OCI-LY1 (cell line): ENCODE results near the gene TCF4.

Source experiments
- H2AFZ ChIP-seq: fragments of 200-600 bp; sonication (generic), shearing (Covaris generic); 2 replicates; pipeline ENCODE4 v1.6.0; 2014; ENCODE audit warnings: antibody characterized with exemption, mild to moderate bottlenecking, low read length
- H3F3A ChIP-seq: fragments of 200-600 bp; sonication (generic), shearing (Covaris generic); 2 replicates; pipeline ENCODE4 v1.6.0; 2014; ENCODE audit warnings: mild to moderate bottlenecking, antibody characterized with exemption, low read length, moderate library complexity; ENCODE audit not compliant: insufficient read depth
- H3K27ac ChIP-seq: fragments of 200-600 bp; sonication (generic); 2 replicates; pipeline ENCODE4 v1.5.1; 2014; ENCODE audit warnings: low read length, mixed run types, mild to moderate bottlenecking, low read depth; ENCODE audit not compliant: poor library complexity, severe bottlenecking
- H3K27me3 ChIP-seq: fragments of 200-600 bp; sonication (generic); 2 replicates; pipeline ENCODE4 v1.6.0; 2014; ENCODE audit warnings: antibody characterized with exemption, mild to moderate bottlenecking, low read length, moderate library complexity; ENCODE audit not compliant: insufficient read depth
- H3K36me3 ChIP-seq: fragments of 200-600 bp; sonication (generic); 2 replicates; pipeline ENCODE4 v1.6.1; 2014; ENCODE audit warnings: mild to moderate bottlenecking, antibody characterized with exemption, low read length, moderate library complexity, mixed read lengths; ENCODE audit not compliant: insufficient read depth
- H3K4me1 ChIP-seq: fragments of 200-600 bp; sonication (generic); 2 replicates; pipeline ENCODE4 v1.5.1; 2014; ENCODE audit warnings: mild to moderate bottlenecking, low read length, moderate library complexity; ENCODE audit not compliant: insufficient read depth, severe bottlenecking
- H3K4me2 ChIP-seq: fragments of 200-600 bp; sonication (generic), shearing (Covaris generic); 2 replicates; pipeline ENCODE4 v1.6.1; 2014; ENCODE audit warnings: low read length
- H3K4me3 ChIP-seq: fragments of 200-600 bp; sonication (generic); 2 replicates; pipeline ENCODE4 v1.5.1; 2014; ENCODE audit warnings: low read length, low read depth, mild to moderate bottlenecking, mixed read lengths; ENCODE audit not compliant: poor library complexity, severe bottlenecking
- H3K79me2 ChIP-seq: fragments of 200-600 bp; shearing (Covaris generic); 2 replicates; pipeline ENCODE4 v1.6.1; 2016; ENCODE audit warnings: mixed run types, low read length, mixed read lengths; ENCODE audit not compliant: insufficient read depth
- H3K9ac ChIP-seq: fragments of 200-600 bp; sonication (generic), shearing (Covaris generic); 2 replicates; pipeline ENCODE4 v1.6.1; 2014; ENCODE audit warnings: mild to moderate bottlenecking, low read length, mixed read lengths
- H3K9me2 ChIP-seq: fragments of 200-600 bp; sonication (generic), shearing (Covaris generic); 2 replicates; pipeline ENCODE4 v1.6.1; 2014; ENCODE audit warnings: low read depth, mild to moderate bottlenecking, low read length, mixed read lengths
- H3K9me3 ChIP-seq: fragments of 200-600 bp; shearing (Covaris generic); 2 replicates; pipeline ENCODE4 v1.6.1; 2014; ENCODE audit warnings: low read length, mixed read lengths
- H4K20me1 ChIP-seq: fragments of 200-600 bp; sonication (generic), shearing (Covaris generic); 2 replicates; pipeline ENCODE4 v1.6.0; 2016; ENCODE audit warnings: mild to moderate bottlenecking, low read length; ENCODE audit not compliant: insufficient read depth
- EZH2 ChIP-seq: fragments of 200-600 bp; sonication (generic), shearing (Covaris generic); IDR thresholded peaks from 2 replicates; pipeline ENCODE4 v1.8.0; 2017; ENCODE audit warnings: borderline replicate concordance, mixed run types, mild to moderate bottlenecking, antibody characterized with exemption, low read length, moderate library complexity, mixed read lengths
- TF ChIP-seq, protein P1 (sequence below): fragments of 200-600 bp; sonication (generic), shearing (Covaris generic); IDR thresholded peaks from 2 replicates; pipeline ENCODE4 v1.5.1; 2017; ENCODE audit warnings: mild to moderate bottlenecking, antibody characterized with exemption, low read length, moderate library complexity, mixed read lengths

TCF4 gene

DNA sequence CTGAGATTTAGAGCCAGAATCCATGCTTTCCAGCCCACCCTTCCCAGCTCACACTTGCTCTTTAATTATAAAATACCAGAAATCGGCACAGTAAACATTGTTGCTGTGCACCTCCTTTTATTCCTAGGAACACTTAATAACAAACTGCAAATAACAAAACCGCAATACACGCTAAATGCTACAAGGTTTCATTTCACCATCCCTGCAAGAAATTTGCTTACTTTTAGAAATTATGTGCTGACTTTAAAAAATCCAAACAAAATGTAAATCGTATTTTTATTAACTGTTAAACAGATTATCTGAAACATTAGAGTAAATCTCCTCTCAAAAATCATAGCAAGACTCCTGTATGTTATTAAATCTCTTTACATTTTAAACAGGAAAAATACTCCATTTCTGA lies 79.3 kb downstream of the TCF4 start:
- no peaks in the 10 kb centered on the region for H3K9me3 ChIP-seq
- peak overlapping the region; percentile 78 for H3K27ac ChIP-seq
- no peaks in the 10 kb centered on the region for H3K36me3 ChIP-seq
- H3K4me3 ChIP-seq = no peak overlapping the region
- H2AFZ ChIP-seq = no peak overlapping the region
- H3K4me2 ChIP-seq = peak overlapping the region; percentile 23
- H3K79me2 ChIP-seq = peaks cover 44% of the 10 kb centered on the region
- peaks cover 87% of the 10 kb centered on the region for H3K4me1 ChIP-seq
- H3K9ac ChIP-seq = no peak overlapping the region
- no peaks in the 10 kb centered on the region for H3K27me3 ChIP-seq
- no peaks in the 10 kb centered on the region for H3K9me2 ChIP-seq
- H4K20me1 ChIP-seq = no peaks in the 10 kb centered on the region
- no peak for TF ChIP-seq EZH2
- TF ChIP-seq, protein P1, sequence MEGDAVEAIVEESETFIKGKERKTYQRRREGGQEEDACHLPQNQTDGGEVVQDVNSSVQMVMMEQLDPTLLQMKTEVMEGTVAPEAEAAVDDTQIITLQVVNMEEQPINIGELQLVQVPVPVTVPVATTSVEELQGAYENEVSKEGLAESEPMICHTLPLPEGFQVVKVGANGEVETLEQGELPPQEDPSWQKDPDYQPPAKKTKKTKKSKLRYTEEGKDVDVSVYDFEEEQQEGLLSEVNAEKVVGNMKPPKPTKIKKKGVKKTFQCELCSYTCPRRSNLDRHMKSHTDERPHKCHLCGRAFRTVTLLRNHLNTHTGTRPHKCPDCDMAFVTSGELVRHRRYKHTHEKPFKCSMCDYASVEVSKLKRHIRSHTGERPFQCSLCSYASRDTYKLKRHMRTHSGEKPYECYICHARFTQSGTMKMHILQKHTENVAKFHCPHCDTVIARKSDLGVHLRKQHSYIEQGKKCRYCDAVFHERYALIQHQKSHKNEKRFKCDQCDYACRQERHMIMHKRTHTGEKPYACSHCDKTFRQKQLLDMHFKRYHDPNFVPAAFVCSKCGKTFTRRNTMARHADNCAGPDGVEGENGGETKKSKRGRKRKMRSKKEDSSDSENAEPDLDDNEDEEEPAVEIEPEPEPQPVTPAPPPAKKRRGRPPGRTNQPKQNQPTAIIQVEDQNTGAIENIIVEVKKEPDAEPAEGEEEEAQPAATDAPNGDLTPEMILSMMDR = no peak
- no peaks in the 10 kb centered on the region for H3F3A ChIP-seq

DNA sequence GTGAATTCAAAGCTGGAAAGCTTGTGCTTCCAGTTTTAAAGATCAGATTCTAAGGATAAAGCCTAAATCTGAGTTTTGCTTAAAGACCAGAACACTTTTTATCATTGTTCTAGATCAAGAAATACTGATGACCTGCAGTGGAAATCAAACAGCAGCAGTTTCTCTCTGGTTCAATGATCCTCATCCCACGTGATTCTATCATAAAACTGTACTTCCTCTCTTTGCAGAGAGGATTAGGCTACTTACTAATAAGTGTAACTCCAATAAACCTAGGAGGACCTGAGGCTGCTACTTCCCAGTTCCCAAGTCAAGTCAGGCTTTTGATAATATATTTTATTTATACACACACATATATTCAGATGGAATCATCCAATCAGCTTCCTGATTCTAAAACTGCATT lies 81.9 kb downstream of the TCF4 start:
- Histone ChIP-seq H3K9ac (0 out of 2 replicates have a peak overlapping the region, but pooled peaks have one; percentile 20), H3K27ac (peak overlapping the region; percentile 65), H3K9me2 (no peaks in the 10 kb centered on the region), H3F3A (no peaks in the 10 kb centered on the region), H3K9me3 (no peaks in the 10 kb centered on the region), H4K20me1 (no peaks in the 10 kb centered on the region), H3K4me2 (peak overlapping the region; percentile 26), H2AFZ (no peak overlapping the region), H3K4me1 (peaks cover 92% of the 10 kb centered on the region), H3K79me2 (peaks cover 42% of the 10 kb centered on the region; the same call in 1 of the 2 replicates), H3K4me3 (no peak overlapping the region), H3K27me3 (no peaks in the 10 kb centered on the region), H3K36me3 (no peaks in the 10 kb centered on the region)
- TF ChIP-seq, protein P1 = no peak
- no peak for TF ChIP-seq EZH2

DNA sequence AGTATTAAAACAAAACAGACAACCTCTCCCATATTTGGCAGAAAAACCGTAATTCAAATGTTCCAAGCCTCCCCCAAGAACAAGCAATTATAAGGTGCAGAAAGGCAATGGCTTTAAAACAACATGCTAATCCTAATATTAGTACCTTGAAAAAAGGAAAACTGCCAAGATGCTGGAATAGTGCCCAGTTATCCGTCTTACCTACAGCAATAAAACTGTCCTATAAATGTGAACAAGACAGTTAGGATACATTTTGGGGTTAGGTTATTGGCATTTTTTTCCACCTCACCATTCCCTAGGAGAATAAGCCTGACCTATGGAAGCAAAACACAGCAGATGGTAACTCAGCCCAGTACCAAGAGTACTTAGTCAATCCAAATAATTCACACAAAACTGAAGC lies 83.2 kb downstream of the TCF4 start:
- peaks cover 92% of the 10 kb centered on the region for H3K4me1 ChIP-seq

More for the DNA sequence above, 83.2 kb downstream of the TCF4 start:
- no peak for TF ChIP-seq EZH2
- TF ChIP-seq, protein P1 = no peak
- no peak overlapping the region for H3K9ac ChIP-seq
- H4K20me1 ChIP-seq = no peaks in the 10 kb centered on the region
- no peaks in the 10 kb centered on the region for H3F3A ChIP-seq
- no peak overlapping the region for H2AFZ ChIP-seq
- H3K79me2 ChIP-seq = peaks cover 46% of the 10 kb centered on the region; the same call in 1 of the 2 replicates
- no peak overlapping the region for H3K27ac ChIP-seq
- no peaks in the 10 kb centered on the region for H3K9me3 ChIP-seq
- H3K36me3 ChIP-seq = no peaks in the 10 kb centered on the region
- H3K9me2 ChIP-seq = no peaks in the 10 kb centered on the region
- H3K4me3 ChIP-seq = no peak overlapping the region
- H3K4me2 ChIP-seq = no peak overlapping the region
- H3K27me3 ChIP-seq = no peaks in the 10 kb centered on the region
